ENCODE results near the gene XYLB.

The XYLB gene

DNA sequence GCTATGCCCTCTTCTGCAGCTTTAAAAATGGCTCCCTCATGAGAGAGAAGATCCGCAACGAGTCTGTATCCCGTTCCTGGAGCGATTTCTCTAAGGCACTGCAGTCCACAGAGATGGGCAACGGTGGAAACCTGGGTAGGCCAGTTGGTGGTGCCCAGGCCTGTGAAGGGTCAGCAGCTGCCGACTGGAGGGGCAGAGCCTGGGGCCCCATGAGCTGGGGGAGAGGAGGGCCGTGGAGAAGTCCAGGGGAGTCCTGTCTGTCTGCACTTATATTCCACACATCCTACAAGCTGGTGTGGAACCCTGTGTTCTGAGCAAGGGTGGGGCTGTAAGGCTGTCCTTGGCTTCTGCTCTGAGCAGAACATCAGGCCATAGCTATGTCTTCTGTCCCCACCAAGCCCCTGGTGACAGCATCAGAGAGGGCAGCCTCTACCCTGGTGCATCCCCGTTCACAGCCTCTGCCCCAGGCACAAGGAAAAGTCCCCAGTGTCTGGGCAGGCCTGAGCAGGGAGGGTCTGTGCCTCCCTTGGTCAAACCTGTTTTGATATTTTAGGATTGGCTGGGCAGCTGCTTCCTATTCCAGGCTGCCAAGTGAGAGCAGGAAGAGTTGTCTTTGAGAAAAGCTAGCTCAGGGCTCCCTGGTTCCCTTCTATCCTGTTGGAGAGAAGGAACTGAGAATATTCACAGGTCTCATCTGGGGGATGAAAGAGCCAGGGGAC, 29.7 kb downstream of the XYLB start:
- TF ChIP-seq, protein P1, sequence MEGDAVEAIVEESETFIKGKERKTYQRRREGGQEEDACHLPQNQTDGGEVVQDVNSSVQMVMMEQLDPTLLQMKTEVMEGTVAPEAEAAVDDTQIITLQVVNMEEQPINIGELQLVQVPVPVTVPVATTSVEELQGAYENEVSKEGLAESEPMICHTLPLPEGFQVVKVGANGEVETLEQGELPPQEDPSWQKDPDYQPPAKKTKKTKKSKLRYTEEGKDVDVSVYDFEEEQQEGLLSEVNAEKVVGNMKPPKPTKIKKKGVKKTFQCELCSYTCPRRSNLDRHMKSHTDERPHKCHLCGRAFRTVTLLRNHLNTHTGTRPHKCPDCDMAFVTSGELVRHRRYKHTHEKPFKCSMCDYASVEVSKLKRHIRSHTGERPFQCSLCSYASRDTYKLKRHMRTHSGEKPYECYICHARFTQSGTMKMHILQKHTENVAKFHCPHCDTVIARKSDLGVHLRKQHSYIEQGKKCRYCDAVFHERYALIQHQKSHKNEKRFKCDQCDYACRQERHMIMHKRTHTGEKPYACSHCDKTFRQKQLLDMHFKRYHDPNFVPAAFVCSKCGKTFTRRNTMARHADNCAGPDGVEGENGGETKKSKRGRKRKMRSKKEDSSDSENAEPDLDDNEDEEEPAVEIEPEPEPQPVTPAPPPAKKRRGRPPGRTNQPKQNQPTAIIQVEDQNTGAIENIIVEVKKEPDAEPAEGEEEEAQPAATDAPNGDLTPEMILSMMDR (IDR thresholded peaks at IDR 0.05; ENCODE audit: insufficient read depth, low read depth, low read length, missing control alignments) = no peak

GRCh38 chr3:38379201-38379770, 32.7 kb downstream of the XYLB start:
- no peak for DNase-seq (ENCODE audit: low read depth)
- TF ChIP-seq, protein P1 (IDR thresholded peaks at IDR 0.05; ENCODE audit: insufficient read depth, low read depth, low read length, missing control alignments) = no peak
- no peak overlapping the region for H3K4me3 ChIP-seq (ENCODE audit: low read length)

More for the DNA sequence above, 29.7 kb downstream of the XYLB start:
- no peak overlapping the region for H3K4me3 ChIP-seq (ENCODE audit: low read length)
- peak; percentile 65 for DNase-seq (ENCODE audit: low read depth)

DNA sequence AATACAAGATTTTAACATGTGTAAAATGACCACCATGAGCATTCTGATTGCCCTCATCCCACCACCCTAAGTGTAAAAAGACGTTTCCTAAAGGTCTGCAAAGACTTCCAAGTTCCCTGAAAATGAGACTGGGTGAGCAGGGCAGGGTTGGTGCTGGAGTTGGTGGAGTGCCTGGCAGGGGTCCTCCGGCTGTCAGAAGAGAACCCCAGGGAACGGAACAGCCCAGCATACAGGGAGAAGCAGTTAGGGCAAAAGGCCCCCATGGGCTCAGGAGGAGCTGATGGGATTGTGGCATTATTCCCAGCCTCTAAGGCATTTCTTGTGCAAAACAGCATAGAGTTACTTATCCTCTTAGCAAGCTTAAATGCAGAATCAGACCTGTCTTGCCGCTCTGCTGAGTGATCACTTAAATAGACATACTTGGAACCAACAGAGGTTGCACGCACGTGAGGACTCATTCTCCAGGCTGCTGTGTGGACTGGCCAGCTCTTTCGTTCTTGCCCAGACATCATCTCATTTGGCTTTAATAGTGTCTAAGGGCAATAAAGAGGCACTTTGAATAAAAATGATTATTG, 36.0 kb downstream of the XYLB start:
- TF ChIP-seq, protein P1 (IDR thresholded peaks at IDR 0.05; ENCODE audit: insufficient read depth, low read depth, low read length, missing control alignments) = no peak
- H3K4me3 ChIP-seq (ENCODE audit: low read length) = no peak overlapping the region
- no peak for DNase-seq (ENCODE audit: low read depth)

GRCh38 chr3:38383156-38383875, 36.7 kb downstream of the XYLB start:
- H3K4me3 ChIP-seq (ENCODE audit: low read length) = no peak overlapping the region
- TF ChIP-seq, protein P1 (IDR thresholded peaks at IDR 0.05; ENCODE audit: insufficient read depth, low read depth, low read length, missing control alignments) = no peak
- no peak for DNase-seq (ENCODE audit: low read depth)

GRCh38 chr3:38386992-38387750, 40.6 kb downstream of the XYLB start:
- DNase-seq (ENCODE audit: low read depth) = no peak
- TF ChIP-seq, protein P1 (IDR thresholded peaks at IDR 0.05; ENCODE audit: insufficient read depth, low read depth, low read length, missing control alignments) = no peak
- no peak overlapping the region for H3K4me3 ChIP-seq (ENCODE audit: low read length)

- no peak for DNase-seq (ENCODE audit: low read depth)
- H3K4me3 ChIP-seq (ENCODE audit: low read length) = no peak overlapping the region
- TF ChIP-seq, protein P1 (IDR thresholded peaks at IDR 0.05; ENCODE audit: insufficient read depth, low read depth, low read length, missing control alignments) = no peak
Observed at GRCh38 chr3:38387862-38388261, 41.3 kb downstream of the XYLB start.

All from epithelial cell of esophagus (primary cell).